EL (cell line): Measurements from ENCODE around the gene RIPK3.

ENCODE experiments used
- DNase-seq: peaks from one replicate; pipeline ENCODE4 v3.0.0-alpha.2; 2016

Gene RIPK3

GRCh38 chr14:24299255-24300191, 40.3 kb downstream of the RIPK3 start, which contains the start of the genes DHRS1 and NOP9:
Gene DHRS1 (minus strand): TSS chr14:24299780. CDS start chr14:24299106, 674 bp downstream.
Gene NOP9 (plus strand): TSS chr14:24299850. CDS start chr14:24299955, 105 bp downstream.
- peak; percentile 88 for DNase-seq

- DNase-seq: peak; percentile 91
These were observed 40.9 kb downstream of the RIPK3 start for GRCh38 chr14:24298892-24299254.

GRCh38 chr14:24297190-24297964, 42.4 kb downstream of the RIPK3 start:
- no peak for DNase-seq

- peak; percentile 95 for DNase-seq
These were observed 43.2 kb downstream of the RIPK3 start for GRCh38 chr14:24296341-24297157.

- DNase-seq: no peak
These were observed 46.3 kb downstream of the RIPK3 start for GRCh38 chr14:24293525-24293924.

- DNase-seq: no peak
These were observed 47.5 kb downstream of the RIPK3 start for GRCh38 chr14:24292118-24292807.

GRCh38 chr14:24291446-24292117, 48.2 kb downstream of the RIPK3 start:
- DNase-seq: no peak

- no peak for DNase-seq
These were observed 49.0 kb downstream of the RIPK3 start for GRCh38 chr14:24290746-24291145.

GRCh38 chr14:24289649-24290280, 50.0 kb downstream of the RIPK3 start:
- DNase-seq: no peak

- no peak for DNase-seq
These were observed 52.8 kb downstream of the RIPK3 start for GRCh38 chr14:24286996-24287395.
